C1 segment of cervical spinal cord (tissue), 14 donors: ENCODE measurements around the gene SATB1.

Experiments
- DNase-seq, 14 donors: peaks; one replicate each; lab custom pipeline; 2025; lab: John Stamatoyannopoulos, UW

Gene SATB1

DNA sequence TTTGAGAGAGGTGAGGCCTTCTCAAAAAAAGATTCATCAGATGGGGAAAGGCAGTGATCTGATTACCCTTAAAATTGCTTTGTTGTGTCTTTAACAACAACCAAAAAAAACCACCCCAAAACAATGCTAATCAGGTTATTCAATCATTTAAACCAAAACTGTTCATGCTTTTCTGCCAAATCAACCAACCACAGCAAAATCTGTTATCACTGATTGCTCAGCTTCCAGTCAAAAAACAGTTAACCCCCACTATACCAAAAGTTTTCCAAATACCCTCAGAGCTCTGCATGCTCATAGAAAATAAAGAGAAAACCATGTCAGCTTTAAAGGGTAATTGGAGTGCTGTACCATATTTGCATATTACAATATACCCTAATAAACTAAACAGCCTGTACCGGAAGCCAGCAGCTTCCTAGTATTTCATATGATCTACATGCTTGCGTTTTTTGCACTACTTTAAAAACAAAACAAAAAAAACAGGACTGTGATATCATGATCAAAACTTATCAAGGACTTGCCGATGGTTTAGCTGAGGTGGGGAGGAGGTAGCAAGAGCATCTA, 22.8 kb downstream of the SATB1 start:
- DNase-seq: no peak

DNA sequence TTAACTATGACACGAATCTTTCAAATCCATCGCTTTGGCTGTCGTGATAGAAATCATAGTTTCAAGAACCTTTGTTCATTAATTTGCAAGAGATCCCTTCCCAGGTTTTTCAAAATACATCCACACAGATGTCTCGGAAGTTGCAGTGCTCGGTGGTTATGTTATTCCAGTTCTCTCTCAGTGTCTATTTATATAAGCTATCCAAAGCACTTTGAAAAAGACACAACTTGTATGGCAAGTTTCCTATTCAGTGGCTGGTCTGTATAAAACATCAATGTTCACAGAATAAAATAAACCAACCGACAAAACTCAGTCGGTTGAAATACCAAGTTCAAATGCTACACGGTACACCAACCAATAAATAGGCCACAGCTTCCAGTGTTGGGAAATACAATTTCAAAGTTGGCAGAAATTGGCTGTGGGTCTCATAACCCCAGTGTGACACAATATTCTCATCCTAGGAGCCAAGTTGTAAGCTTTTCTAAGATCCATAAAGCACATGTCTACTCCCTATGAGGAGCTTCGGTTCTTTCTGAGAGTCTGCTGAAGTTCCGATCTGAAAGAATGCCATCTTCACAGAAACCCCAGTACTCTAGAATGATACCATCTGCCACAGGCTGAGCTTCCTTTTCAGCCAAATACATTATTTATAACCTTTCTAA, 23.7 kb downstream of the SATB1 start:
- DNase-seq: peak in 1 of 14 donors; percentile 21

DNA sequence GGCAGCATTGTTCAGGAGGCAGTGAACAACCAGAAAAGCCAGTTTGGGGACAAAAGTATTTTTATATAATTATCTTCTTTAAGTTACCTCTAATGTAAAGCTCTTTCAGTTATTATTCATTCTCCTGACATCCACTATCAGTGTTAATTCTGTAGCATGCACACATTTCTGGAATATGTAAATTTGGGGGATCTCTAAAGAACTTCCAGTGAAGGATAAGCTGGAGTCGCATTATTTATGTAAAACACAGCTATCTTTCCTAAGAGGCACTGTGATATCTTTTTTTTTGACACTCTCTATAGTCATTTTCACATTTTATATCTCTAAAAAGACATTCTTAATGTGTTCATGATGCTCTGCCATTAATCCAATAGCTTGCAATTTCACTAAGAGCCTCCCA, 26.7 kb downstream of the SATB1 start:
- no peak for DNase-seq

DNA sequence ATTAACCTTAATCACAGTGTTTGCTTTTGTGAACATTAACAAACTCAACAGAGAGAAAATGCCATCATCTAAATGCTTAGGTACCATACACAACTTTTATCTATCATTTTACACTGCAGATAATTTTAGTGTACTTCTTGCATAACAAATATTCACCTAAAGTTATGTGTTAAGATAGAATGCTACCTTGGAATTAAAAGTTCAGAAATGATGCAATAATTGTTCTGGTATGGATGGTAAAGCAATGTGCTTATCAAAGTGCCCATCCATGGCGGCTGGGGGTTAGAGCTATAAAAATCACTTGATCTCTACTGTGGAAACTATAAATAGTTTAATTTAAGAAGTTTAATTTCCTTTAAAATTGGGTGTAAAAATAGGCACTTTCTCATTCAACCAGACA, 28.7 kb downstream of the SATB1 start:
- no peak for DNase-seq

DNA sequence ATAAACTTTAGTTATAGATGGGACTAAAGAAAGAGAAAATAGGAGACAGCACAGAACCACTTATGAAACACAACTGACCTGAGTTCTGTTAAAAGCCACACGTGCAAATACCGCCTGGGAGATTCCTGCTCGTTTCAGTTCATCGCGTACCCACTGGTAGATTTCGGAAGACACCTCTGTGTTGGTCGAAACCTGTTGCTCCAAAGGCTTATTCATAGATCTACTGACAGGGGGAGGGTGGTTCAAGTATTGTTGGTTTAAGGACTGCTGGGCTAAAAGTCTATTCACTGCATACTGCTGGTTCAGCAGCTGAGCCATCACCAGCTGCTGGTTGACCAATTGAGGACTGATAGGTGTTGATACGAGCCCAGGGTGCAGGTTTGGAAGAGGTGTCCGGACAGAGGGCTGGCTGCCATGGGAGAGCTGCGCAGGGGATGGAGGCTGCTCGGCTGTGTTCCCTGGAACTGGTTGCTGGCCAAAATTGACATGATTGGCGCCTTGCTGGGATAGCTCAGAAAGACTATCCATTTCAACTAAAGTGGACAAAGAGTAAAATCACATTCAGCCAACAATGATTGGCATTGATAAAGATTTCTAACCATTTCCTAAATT, 30.6 kb downstream of the SATB1 start:
- DNase-seq: no peak

DNA sequence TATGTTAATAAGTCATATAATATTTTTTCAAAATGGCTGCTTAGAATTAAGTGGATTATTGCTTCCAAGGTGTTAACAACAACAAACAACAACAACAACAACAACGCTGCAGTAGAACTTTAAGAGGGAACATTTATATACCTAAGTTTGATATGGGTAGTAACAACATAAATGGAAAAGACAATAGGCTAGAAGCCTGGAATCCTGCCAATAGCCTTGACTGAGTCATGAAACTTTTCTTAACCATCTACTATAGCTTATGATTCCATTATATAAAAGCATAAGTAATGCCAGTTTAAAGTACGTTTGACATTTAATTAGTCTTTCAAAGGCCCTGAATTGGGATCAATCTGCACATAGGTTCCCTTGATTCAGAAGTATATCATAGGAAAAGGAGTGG, 31.2 kb downstream of the SATB1 start:
- no peak for DNase-seq

DNA sequence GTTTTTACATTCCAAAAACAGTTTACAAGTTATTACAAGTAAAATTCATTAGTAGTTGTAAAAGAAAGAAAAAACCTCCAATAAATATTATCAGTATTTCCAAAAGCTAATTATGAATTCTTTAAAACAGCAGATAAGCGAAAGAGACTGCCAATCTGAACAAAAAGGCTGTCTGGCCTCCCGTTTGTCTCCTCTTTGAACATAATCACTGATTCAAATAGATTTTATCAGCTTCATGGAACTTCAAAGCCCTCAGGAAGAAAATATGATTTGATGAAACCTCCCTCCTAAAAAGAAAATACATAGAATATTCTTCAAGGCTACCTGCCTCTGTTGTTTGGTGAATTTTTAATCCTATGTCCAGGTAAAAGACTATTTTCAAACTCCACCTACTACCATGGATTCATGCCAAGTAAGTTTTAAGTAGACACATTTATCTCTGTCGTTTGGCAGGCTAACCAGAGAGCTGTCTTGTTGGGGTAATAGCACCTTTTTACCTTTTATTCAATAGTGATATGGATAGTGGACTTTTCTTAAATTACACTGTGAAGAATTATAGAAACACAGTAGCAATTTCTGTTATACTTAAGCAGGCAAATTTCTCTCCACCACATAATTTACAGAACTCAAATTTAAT, 35.0 kb downstream of the SATB1 start:
- no peak for DNase-seq

DNA sequence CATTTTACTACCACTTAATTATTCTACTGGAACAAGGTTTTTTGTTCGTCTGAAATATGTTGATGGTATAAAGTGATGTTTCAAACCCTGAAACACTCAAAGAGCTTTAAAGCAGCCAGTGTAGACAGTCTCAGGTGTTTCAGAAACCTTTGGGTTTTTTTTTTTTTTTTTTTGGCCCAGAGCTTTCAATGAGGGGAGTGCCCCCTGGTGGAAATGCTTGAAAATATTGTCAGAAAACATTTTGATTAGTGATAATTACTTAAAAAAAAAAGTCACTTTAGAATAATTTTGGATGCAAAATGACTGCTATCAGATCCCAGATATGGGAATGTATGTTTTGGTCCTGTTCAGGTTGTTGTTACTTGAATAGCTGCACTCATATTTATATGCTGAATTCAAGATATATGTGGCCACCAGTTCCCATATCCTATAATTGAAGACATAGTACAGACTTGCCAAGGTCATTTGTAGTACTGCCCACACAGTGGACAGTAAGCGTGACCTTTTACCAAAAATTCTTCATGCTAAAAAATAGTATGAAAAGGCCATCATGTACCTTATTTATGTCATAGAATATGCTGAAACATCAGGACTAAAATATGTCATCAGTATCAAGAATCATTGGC, 35.9 kb downstream of the SATB1 start:
- DNase-seq: no peak

DNA sequence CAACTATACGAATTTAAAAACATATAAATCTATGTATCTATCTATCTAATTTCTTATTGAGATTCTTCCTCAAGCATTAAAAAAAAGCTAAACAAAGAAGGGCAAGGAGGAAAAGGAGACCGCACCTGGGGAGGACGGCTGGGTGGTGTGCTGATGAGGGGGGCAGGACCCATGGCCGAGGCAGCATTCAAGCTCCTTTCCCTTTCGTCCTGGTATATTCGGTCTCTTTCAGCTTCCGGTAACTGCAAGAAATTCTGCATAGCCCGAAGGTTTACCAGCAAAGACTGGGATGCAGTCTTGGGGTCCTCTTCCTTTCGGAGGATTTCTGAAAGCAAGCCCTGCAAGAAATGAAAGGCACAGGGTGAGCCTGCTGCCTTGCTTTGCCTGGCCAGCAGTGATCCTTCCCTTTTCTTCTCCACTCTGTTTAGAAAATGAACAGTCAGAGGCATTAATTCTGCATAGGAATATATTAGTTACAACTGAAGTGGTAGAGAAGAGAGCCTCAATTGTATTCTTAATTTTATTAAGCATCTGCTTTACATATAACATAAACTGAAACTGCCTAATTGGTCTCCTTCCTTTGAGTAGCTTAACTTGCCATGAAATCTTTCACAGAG, 38.8 kb downstream of the SATB1 start:
- no peak for DNase-seq

DNA sequence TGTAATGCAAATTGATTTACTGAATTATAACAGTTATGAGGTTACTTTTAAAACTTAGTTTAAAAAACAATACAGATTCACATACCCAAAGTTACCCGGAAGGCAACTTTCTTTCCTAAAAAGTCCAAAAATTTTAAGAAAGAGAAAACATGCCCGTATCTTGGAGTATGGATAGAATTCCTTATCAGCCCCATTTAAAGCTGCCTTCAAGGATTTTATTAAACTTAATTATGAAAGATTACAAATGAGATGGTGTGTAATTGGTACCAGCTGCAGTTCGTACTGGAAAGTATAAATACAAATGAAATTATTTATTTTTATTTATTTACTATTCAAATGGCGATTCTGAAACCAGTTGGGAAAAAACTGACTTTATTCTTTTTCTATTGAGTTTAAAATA, 39.4 kb downstream of the SATB1 start:
- no peak for DNase-seq

DNA sequence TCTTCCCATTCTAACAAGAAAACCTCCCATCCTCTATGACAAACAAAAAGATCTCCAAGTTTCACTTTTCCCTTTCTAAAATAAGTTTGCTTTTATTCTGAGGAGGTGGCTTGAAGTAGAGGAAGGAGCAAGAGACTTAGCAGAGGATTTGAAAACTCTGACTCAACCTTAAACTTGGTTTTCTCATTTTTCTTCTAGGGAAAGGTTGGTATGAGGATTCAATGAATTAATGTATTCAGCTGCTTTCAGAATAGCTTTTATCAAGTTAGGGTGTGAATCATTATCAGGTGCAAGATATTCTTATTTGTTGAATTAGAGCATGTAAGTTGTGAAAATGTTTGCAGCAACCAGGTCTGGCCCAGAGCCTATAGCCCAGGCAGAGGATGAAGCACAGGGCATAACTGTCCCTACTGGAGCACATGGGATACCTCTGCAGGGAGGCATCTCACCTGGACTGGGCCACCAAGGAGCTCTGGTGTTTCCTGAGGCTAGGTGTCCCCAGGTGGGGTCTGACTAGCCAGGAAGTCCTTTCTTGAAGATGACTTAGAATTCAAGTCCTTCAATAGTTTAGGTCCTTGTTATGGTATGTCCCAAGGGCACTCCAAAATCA, 42.3 kb downstream of the SATB1 start:
- DNase-seq: no peak

DNA sequence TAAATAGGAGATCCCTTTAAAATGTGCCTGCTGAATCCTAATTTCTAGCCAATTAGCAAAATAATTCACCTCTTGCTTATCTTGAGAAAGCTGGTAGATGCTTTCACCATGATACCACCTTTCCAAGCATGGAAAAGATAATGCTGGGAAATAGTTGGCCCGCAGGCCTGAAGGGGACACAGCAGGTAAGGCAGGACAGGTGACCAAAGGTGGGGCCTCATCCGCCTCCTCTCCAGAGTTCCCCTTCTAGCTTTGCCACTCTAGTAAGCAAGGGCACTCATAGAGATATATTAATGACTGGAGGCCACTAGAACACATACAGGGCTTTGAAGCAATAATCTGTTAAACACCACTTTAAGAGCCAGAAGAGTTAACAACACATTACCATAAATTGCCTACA, 45.5 kb downstream of the SATB1 start:
- no peak for DNase-seq

DNA sequence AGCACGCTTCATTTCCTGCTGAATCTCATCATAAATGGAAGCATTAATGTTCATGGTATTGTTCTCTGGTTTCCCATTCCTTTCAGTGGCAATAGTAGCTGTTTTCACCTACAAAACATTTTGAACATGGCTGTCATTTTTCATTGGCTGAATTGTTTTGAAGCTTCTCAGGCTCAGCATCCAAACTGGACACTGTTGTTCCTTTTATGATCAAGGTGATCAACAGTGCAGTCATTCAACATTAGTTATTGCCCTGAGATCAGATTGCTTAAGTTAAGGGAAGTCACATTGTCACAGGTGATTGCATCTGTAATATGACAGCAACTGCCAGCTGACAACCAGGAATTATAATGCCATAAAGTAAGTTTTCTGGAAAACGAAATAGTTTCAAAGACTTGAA, 46.9 kb downstream of the SATB1 start:
- DNase-seq: no peak

DNA sequence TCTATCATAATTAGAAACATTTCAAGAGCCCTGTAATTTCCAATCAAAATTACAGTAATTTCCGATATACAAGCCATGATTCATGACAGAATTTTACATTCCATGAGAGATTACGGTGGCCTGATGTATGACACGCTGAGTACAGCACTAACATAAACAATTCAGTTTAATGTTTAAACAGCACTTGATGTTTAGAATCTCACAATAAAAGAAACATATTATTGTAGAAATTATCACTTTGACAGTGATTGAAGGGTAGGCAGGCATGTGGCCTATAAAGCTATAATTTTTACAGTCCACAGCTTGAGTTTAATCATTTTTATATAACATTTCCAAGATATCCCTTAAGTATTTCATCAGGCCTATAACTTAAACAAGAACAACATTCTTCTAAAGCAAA, 48.5 kb downstream of the SATB1 start:
- no peak for DNase-seq

DNA sequence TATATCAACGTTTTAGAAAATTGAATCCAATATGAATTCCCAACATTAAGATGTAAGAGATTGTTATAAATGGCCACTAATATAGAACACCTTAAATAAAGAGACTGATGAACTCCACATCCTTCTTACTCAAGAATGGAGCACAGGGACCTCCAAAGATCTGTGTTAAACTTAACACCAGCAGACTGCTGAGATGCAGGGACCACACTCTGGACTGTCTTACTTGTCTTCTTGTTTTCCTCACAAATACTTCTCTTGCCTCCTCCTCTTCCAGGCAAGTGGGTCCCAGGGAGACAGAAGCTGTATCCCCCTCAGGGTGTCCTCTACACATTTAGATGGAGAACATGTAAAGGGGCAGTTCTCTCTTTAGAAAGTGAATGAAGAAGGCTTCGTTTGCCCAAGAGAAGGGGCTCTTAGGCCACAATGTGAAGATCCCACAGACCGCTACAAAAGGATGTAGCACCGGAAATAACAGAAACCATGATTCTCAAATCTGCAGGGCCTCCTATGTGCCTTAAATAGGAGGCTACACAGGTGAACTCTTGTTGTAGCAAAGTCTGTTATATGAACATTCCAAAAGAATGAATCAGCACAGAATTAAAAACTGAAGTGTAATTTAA, 52.2 kb downstream of the SATB1 start:
- DNase-seq: no peak

DNA sequence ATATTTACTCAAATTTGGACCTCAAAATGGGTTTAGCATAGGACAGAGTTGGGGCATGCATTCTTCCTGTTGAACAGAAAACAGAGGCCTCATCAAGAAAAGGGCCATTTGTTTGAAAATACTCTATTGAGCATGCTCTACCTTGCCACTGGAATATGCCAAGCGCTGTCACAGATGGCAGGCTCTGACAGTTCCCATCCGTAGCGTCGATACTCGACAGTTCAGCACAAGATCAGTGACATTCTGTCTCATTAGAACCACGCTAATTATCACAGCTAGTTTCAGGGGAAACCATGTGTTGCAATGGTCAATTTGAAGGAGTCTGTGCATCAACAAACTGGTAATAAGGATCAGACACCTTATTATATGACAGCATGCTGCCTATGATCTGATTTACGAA, 54.5 kb downstream of the SATB1 start:
- peak in 1 of 14 donors; percentile 14 for DNase-seq

DNA sequence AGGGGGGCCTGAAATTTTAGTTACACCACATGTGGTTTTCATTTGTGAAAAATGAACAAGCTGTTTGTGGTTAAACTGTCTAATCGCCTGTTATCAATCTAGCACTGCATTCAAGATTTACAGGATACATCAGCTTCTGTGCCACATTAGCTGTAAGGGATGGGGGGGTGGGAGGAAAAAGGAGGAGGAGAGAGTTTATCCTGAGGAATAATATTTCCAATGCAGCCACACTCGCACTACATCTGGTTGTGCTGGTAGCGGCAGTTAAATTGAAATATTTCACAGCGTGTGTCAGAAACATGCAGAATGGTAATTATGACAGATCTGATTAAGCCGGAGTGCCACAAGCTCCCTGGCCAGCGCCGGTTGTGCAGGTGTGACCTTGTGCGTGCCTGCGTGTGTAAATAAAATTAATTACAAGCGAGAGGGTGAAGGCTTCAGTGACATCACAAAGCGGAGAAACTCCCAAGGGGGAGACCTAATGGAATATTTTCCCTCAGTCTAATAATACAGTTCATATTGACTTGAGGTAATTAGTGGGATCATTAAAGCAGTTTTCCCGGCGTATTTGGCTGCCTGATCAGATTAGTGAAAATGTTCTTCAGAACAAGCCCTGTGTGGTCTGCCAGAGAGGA, 55.5 kb downstream of the SATB1 start:
- no peak for DNase-seq

DNA sequence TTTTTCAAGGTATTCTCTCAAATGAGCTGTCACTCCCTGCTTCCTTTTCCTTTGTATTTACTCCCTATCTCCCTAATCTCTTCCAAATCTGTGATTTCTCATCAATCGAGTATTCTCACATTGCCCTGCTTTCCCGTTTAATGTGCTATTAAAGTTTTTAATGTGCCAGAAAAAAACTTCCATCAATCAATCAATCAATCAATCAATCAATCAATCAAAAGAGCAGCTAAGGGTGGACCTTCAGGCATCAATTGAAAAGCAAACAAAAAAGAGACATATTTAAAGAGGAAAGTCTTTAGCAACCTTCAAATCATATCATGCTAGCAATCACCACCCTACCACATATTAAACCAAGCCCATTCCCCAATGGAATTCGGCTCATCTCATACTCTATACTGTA, 58.9 kb downstream of the SATB1 start:
- DNase-seq: no peak

DNA sequence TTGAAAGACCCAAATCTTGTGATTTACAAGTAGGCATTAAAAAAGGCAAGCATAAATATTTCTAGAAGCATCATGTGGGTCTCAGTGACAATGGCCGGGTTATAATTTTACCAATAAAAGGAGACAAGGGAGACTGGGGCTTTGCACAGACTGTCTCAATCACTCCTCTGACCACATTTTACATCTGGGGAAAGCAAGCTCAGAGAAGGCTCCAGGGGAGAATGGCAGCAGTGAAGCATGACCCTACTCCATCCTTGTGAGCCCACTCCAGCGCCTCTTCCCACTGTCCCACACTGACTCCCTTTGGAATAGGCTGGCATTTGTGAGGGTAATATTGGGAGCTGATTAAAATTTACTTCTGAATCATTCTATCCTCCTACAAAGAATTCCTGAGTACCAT, 61.8 kb downstream of the SATB1 start:
- DNase-seq: no peak

DNA sequence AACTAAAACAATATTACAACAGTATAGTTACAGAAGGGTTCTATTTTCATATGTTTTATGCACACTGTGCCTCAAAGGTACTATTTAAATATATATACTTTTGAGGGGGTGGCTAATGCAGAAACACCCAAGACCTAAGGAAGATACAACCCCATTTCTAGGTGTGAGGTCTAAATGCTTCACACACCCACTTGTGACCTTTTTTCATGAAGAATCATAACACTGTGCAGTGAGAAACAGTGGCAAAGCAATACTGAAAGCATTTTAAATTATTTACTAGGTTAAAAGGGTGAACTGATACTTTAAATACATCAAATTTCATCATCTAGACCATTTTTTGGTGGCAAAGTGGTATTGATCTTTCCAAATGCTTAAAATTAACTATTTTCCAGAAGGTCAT, 67.4 kb downstream of the SATB1 start:
- no peak for DNase-seq

DNA sequence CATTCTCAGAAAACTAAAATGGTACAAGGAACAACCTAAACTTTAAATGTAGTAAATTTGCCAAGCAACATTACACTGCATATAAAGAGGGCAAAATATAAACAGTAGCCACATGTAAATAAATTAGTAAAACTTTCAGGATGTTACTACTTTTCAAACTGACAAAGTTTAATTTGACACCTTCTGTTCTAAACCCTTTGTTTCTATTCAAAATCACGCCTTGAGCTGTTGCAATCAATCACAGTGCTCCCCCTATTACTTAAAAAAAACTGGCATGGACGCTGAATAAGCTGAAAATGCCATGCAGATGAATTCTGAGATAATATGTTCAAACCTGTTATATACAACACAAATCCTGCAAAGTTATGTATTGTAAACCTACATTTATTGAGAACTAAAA, 69.3 kb downstream of the SATB1 start:
- no peak for DNase-seq
